ENCODE measurements around the gene STK11. TPM values are rescaled to one million over a fixed set of nuclear protein-coding genes. Genes with fewer than 3 reads are reported as not detected.
A peak's percentile ranks its signal among the peaks of the same experiment; 100 is the strongest.

Gene STK11
- total RNA-seq, 3 donors from 2014 or later (not counting 1 experiment from before 2014, with no cell fraction given) = 51.5 to 61.1 (median 54.0) TPM

DNA sequence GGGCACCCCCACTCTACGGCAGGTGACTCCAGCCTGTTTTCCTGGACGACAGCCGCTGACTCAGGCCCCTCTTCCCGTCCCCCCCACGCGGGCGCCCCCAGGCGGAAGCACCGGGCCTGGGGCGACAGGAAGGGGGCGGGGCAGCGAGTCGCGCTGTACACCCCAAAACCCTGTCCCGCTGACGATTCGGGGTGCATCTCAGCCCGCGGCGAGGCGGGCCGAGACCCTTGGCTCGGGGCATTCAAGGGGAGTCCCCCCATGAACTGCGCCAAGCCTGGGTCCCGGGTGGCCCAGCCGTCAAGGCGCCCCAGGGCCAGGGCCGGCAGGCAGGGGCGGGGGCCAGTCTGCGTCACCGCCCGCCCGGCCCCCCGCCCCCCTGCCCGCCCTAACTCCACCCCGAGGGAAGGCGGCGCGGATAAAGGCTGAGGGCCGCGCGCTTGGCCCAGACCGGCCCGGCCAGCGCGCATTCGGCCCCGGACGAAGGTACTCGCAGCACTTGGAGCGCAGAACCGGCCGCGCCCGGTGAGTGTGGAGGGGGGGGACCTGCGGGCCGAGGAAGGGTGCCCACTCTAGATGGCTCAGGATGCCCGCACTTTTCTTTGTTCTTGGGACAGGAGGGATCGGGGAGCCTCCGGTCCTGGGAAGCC, 42.7 kb downstream of the STK11 start, which contains the start of gene MIDN:
MIDN (plus strand) TSS at position 445 of the 647 bp plus-strand sequence. CDS start 1,714 bp downstream, outside the sequence.
- H3K4me1 Mint-ChIP-seq = peaks cover 5 to 21% of the 10 kb centered on the region in 2 donors
- DNase-seq (peak; percentile 83 to 84), ATAC-seq (peak; percentile 16 to 37 (median 23))
- Histone ChIP-seq H3K27ac (ENCODE audit: low read length) (peak within 1 kb of the TSS; percentile 96), H3K36me3 (ENCODE audit: control insufficient read depth, insufficient read depth, low read length) (peaks cover 14% of the 10 kb centered on the region), H3K4me1 (ENCODE audit: control insufficient read depth, insufficient read depth, low read length) (peaks cover 48% of the 10 kb centered on the region), H3K4me3 (ENCODE audit: low read length) (peak within 1 kb of the TSS; percentile 67), H3K27me3 (ENCODE audit: control insufficient read depth, insufficient read depth, low read length) (no peaks in the 10 kb centered on the region), H3K9me3 (ENCODE audit: control insufficient read depth, insufficient read depth, low read length) (no peaks in the 10 kb centered on the region)
- H3K4me3 Mint-ChIP-seq = peak within 1 kb of the TSS; percentile 83
- TF ChIP-seq, protein P1, sequence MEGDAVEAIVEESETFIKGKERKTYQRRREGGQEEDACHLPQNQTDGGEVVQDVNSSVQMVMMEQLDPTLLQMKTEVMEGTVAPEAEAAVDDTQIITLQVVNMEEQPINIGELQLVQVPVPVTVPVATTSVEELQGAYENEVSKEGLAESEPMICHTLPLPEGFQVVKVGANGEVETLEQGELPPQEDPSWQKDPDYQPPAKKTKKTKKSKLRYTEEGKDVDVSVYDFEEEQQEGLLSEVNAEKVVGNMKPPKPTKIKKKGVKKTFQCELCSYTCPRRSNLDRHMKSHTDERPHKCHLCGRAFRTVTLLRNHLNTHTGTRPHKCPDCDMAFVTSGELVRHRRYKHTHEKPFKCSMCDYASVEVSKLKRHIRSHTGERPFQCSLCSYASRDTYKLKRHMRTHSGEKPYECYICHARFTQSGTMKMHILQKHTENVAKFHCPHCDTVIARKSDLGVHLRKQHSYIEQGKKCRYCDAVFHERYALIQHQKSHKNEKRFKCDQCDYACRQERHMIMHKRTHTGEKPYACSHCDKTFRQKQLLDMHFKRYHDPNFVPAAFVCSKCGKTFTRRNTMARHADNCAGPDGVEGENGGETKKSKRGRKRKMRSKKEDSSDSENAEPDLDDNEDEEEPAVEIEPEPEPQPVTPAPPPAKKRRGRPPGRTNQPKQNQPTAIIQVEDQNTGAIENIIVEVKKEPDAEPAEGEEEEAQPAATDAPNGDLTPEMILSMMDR (IDR thresholded peaks at IDR 0.05) = no peak
- WGBS (ENCODE audit: insufficient coverage) = under 1% methylated on average over 54 of the region's 60 CpGs
- intact Hi-C loops (cut with micrococcal nuclease) = loop anchor here (5.0 to 10.0 kb wide), 2 partner anchors 226 to 323 kb away; partner anchors contain the start of genes ARID3A, RNU6-2 and TMEM259
- no peaks in the 10 kb centered on the region for H3K9me3 Mint-ChIP-seq
- H3K36me3 Mint-ChIP-seq = no peaks in the 10 kb centered on the region
- peak within 1 kb of the TSS; percentile 88 to 97 for H3K27ac Mint-ChIP-seq
- no peaks in the 10 kb centered on the region for H3K27me3 Mint-ChIP-seq (ENCODE audit: low read depth in 2 of 2)

DNA sequence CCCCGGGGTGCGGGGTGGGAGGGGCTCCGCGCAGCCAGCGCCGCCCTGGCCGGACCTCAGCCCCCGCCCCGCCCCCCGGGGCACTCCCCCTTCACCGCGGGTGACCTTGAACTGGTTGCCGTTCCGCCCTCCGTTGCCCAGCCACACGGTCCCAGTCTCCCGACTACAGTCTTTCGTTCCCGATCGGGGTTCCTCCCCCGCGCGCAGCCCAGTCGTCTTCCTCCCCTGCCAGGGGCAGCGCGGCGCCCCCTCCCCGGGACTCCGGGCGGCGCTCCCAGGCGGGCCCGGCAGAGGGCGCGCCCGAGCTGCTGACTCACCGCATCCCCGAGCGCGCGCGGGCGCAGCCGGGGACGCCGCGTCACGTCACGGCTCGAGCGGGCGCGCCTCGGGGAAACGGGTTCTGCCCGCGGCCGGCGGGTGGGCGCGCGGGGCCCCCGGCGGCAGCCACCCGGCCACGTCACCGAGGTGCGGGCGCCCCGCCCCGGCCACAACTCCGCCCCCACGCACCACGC, 43.3 kb downstream of the STK11 start:
- Mint-ChIP-seq H3K27ac (peak overlapping the region; percentile 73 to 88), H3K4me1 (peaks cover 5 to 27% of the 10 kb centered on the region in 2 donors), H3K9me3 (no peaks in the 10 kb centered on the region), H3K4me3 (peak overlapping the region; percentile 83), H3K36me3 (no peaks in the 10 kb centered on the region), H3K27me3 (ENCODE audit: low read depth in 2 of 2) (no peaks in the 10 kb centered on the region)
- peak overlapping the region; percentile 67 for H3K4me3 ChIP-seq (ENCODE audit: low read length)
- peak; percentile 20 to 58 (median 41) for ATAC-seq
- peak overlapping the region; percentile 96 for H3K27ac ChIP-seq (ENCODE audit: low read length)
- DNase-seq = peak; percentile 89 to 94
- under 1% methylated on average over 73 of the region's 74 CpGs for WGBS (ENCODE audit: insufficient coverage)
- no peaks in the 10 kb centered on the region for H3K9me3 ChIP-seq (ENCODE audit: control insufficient read depth, insufficient read depth, low read length)
- intact Hi-C loops (cut with micrococcal nuclease) = loop anchor here (1.0 to 10.0 kb wide), 3 partner anchors 17 to 324 kb away; partner anchors contain the start of genes ARID3A, RNU6-2 and TMEM259
- TF ChIP-seq, protein P1 (IDR thresholded peaks at IDR 0.05) = peak; percentile 82
- no peaks in the 10 kb centered on the region for H3K27me3 ChIP-seq (ENCODE audit: control insufficient read depth, insufficient read depth, low read length)
- H3K36me3 ChIP-seq (ENCODE audit: control insufficient read depth, insufficient read depth, low read length) = peaks cover 14% of the 10 kb centered on the region
- H3K4me1 ChIP-seq (ENCODE audit: control insufficient read depth, insufficient read depth, low read length) = peaks cover 48% of the 10 kb centered on the region

DNA sequence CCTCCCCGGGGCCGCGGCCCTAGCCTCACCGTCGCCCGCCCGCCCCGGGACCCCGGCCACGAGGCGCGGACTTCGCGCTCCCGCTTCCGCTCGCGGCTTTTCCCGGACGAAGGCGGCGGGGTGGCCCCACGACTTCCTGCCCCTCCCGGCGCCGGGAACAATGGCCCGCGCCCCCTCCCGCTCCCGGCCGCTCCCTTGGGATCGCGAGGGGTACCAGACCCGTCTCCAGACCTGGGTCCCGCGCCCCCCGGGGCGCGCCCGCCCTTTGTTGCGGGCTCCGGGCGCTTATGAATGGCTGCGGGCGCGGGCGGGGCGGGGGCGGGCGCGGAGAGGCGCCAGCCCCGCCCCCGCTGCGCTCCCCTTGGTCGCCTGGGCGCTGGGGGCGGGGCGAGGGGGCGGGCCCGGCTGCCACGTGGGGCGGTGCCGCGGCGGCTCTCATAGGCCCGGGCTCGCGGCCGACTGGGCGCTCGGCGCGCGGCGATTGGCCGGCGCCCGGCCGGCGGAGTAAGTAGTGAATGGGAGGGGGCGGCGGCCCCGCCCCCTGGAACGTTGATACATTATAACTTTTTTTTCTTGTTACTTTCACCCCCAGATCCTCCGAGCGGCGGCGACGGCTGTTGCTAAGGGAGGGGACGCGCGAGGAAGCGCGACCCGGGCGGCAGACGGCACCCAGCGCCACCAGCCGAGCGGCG, 43.9 kb downstream of the STK11 start:
- WGBS (ENCODE audit: insufficient coverage) = under 1% methylated on average over 102 of the region's 102 CpGs

More for the DNA sequence above, 43.9 kb downstream of the STK11 start:
- Histone ChIP-seq H3K9me3 (ENCODE audit: control insufficient read depth, insufficient read depth, low read length) (no peaks in the 10 kb centered on the region), H3K4me1 (ENCODE audit: control insufficient read depth, insufficient read depth, low read length) (peaks cover 48% of the 10 kb centered on the region), H3K36me3 (ENCODE audit: control insufficient read depth, insufficient read depth, low read length) (peaks cover 14% of the 10 kb centered on the region), H3K27ac (ENCODE audit: low read length) (peak overlapping the region; percentile 93), H3K4me3 (ENCODE audit: low read length) (peak overlapping the region; percentile 88), H3K27me3 (ENCODE audit: control insufficient read depth, insufficient read depth, low read length) (no peaks in the 10 kb centered on the region)
- peak; percentile 45 to 76 (median 57) for ATAC-seq
- intact Hi-C loops (cut with micrococcal nuclease) = loop anchor here (1.0 to 10.0 kb wide), 3 partner anchors 17 to 325 kb away; partner anchors contain the start of genes ARID3A, RNU6-2 and TMEM259
- Mint-ChIP-seq H3K4me3 (peak overlapping the region; percentile 91), H3K27me3 (ENCODE audit: low read depth in 2 of 2) (no peaks in the 10 kb centered on the region), H3K4me1 (peaks cover 3 to 25% of the 10 kb centered on the region in 2 donors), H3K36me3 (no peaks in the 10 kb centered on the region), H3K9me3 (no peaks in the 10 kb centered on the region), H3K27ac (peak overlapping the region; percentile 88 to 97)
- TF ChIP-seq, protein P1 (IDR thresholded peaks at IDR 0.05) = no peak
- DNase-seq = peak; percentile 92 to 98
